B cell (primary cell): ENCODE measurements around the gene ZNF91. TPM values are rescaled to one million over a fixed set of nuclear protein-coding genes. Genes with fewer than 3 reads are reported as not detected.

ENCODE experiments used
- ATAC-seq: fragments of 200-7000 bp; cut with Tn5 transposase; one replicate; pipeline ENCODE4 v1.10.0; 2021; ENCODE audit warnings: low read depth, mild to moderate bottlenecking, moderate number of reproducible peaks, moderate library complexity
- CTCF ChIA-PET: fragments of 350-600 bp; sonication (Branson Sonifier 250); formaldehyde crosslinking; loops from one replicate; lab custom pipeline; 2021; ENCODE audit warnings: antibody characterized with exemption, inconsistent platforms; lab: Charles Lee
- POLR2A ChIA-PET: fragments of 350-600 bp; sonication (Branson Sonifier 250); formaldehyde crosslinking; loops from one replicate; lab custom pipeline; 2021; ENCODE audit warnings: antibody characterized with exemption; lab: Charles Lee
- DNase-seq: peaks from one replicate; pipeline ENCODE4 v3.0.0; 2013
- H2AFZ ChIP-seq: 2 replicates; pipeline ENCODE4 v1.6.1; 2012; ENCODE audit warnings: mild to moderate bottlenecking, low read depth, low read length; ENCODE audit not compliant: insufficient read depth, poor library complexity, severe bottlenecking
- H3K27ac ChIP-seq, 2 donors: 1 replicate in 1 of 2; 2 replicates in 1 of 2; pipeline ENCODE4 v1.5.1; 2012 to 2013; ENCODE audit warnings: low read length in 2 of 2, mild to moderate bottlenecking in 2 of 2, moderate library complexity in 1 of 2
- H3K27me3 ChIP-seq, 4 experiments: fragments of 200-600 bp in 1 of 4; sonication (generic) in 1 of 4; replicated peaks in 1 of 4; 1 replicate in 2 of 4; 2 replicates in 2 of 4; pipeline versions ENCODE4 v1.6.1 to v1.7.0; 2013 to 2016; ENCODE audit warnings: low read length in 3 of 4, mild to moderate bottlenecking in 2 of 4, mixed read lengths in 1 of 4, moderate library complexity in 1 of 4; ENCODE audit not compliant: insufficient read depth in 4 of 4, control insufficient read depth in 3 of 4; ENCODE audit errors: control extremely low read depth in 1 of 4
- H3K36me3 ChIP-seq, 2 experiments: replicated peaks in 1 of 2; 1 replicate in 1 of 2; 2 replicates in 1 of 2; pipeline versions ENCODE4 v1.6.1 to v1.7.1; 2013; ENCODE audit warnings: low read length in 1 of 2; ENCODE audit not compliant: insufficient read depth in 2 of 2, control insufficient read depth in 1 of 2; ENCODE audit errors: control extremely low read depth in 1 of 2, extremely low read depth in 1 of 2
- H3K4me1 ChIP-seq, 2 donors: fragments of 200-600 bp in 1 of 2; sonication (generic) in 1 of 2; 1 replicate in 1 of 2; 2 replicates in 1 of 2; pipeline versions ENCODE4 v1.5.1 to v1.6.1; 2013 to 2017; ENCODE audit warnings: low read length in 2 of 2; ENCODE audit not compliant: control insufficient read depth in 2 of 2, insufficient read depth in 2 of 2
- H3K4me2 ChIP-seq: replicated peaks from 2 replicates; pipeline ENCODE3; 2012; ENCODE audit warnings: mild to moderate bottlenecking, low read depth, low read length; ENCODE audit not compliant: poor library complexity, severe bottlenecking
- H3K4me3 ChIP-seq, 5 experiments: fragments of 200-600 bp in 1 of 5; sonication (generic) in 1 of 5; 1 replicate in 3 of 5; 2 replicates in 2 of 5; pipeline versions ENCODE4 v1.5.1 to v1.7.0; 2011 to 2016; ENCODE audit warnings: low read length in 4 of 5, mild to moderate bottlenecking in 4 of 5, low read depth in 2 of 5, control low read depth in 1 of 5, moderate library complexity in 1 of 5; ENCODE audit not compliant: insufficient read depth in 1 of 5; ENCODE audit errors: control extremely low read depth in 1 of 5, extremely low read depth in 1 of 5
- H3K79me2 ChIP-seq: fragments of 200-600 bp; sonication (generic); one replicate; pipeline ENCODE4 v1.6.0; 2016; ENCODE audit warnings: low read length; ENCODE audit not compliant: control insufficient read depth, insufficient read depth
- H3K9ac ChIP-seq: fragments of 200-600 bp; sonication (generic); 2 replicates; pipeline ENCODE4 v1.6.1; 2017; ENCODE audit warnings: mild to moderate bottlenecking, low read length, moderate library complexity
- H3K9me3 ChIP-seq, 3 donors: one replicate each; pipeline versions ENCODE4 v1.6.1 to v1.7.1; 2013; ENCODE audit warnings: low read length in 2 of 3; ENCODE audit not compliant: control insufficient read depth in 2 of 3, insufficient read depth in 1 of 3; ENCODE audit errors: control extremely low read depth in 1 of 3
- H4K20me1 ChIP-seq: 2 replicates; pipeline ENCODE4 v1.6.0; 2012; ENCODE audit warnings: mild to moderate bottlenecking, low read length; ENCODE audit not compliant: insufficient read depth, control insufficient read depth, poor library complexity, severe bottlenecking
- H3K27ac Mint-ChIP-seq: one replicate; pipeline ENCODE4 v1.8.0; 2021; ENCODE audit warnings: mixed read lengths
- H3K27me3 Mint-ChIP-seq: one replicate; pipeline ENCODE4 v1.8.0; 2021; ENCODE audit warnings: mixed read lengths
- H3K4me1 Mint-ChIP-seq: one replicate; pipeline ENCODE4 v1.8.0; 2021; ENCODE audit warnings: mixed read lengths
- H3K4me3 Mint-ChIP-seq: one replicate; pipeline ENCODE4 v1.8.0; 2021; ENCODE audit warnings: mixed read lengths
- H3K9me3 Mint-ChIP-seq: one replicate; pipeline ENCODE4 v1.8.0; 2022; ENCODE audit warnings: mixed read lengths; ENCODE audit not compliant: insufficient read depth
- CTCF ChIP-seq: fragments of 200-600 bp; IDR thresholded peaks from one replicate; pipeline ENCODE4 v1.8.0; 2022; ENCODE audit warnings: antibody characterized with exemption, mild to moderate bottlenecking
- EZH2 ChIP-seq: IDR thresholded peaks from 2 replicates; pipeline ENCODE4 v1.6.1; 2012; ENCODE audit warnings: borderline replicate concordance, low read depth, mild to moderate bottlenecking, moderate library complexity, low read length; ENCODE audit not compliant: insufficient read depth, poor library complexity, severe bottlenecking
- WGBS: methylation state at CpG from one replicate; pipeline ENCODE4 v1.1.5; 2013; ENCODE audit warnings: missing lambda C conversion rate; ENCODE audit not compliant: insufficient coverage; 5-methylcytosine and 5-hydroxymethylcytosine counted together
- intact Hi-C: fragments of 100-400 bp; cut with micrococcal nuclease; formaldehyde crosslinking; loops from one replicate; pipeline ENCODE4 v1.10.0; 2022
- polyA plus RNA-seq: library from polyadenylated mRNA; depleted of rRNA; stranded (reverse); fragments of >200 nt; gene quantifications from 2 replicates; pipeline ENCODE4 v1.2.3, GENCODE V29; 2012
- total RNA-seq, 2 donors: library from RNA; stranded (reverse); fragments of 120-200 nt in 1 of 2; gene quantifications; 1 replicate in 1 of 2; 2 replicates in 1 of 2; pipeline versions ENCODE4 v1.2.3 to v1.2.4, GENCODE V29; 2013 to 2022

The ZNF91 gene
- total and polyA plus RNA-seq, 2 donors (not counting 1 experiment from before 2014, with no cell fraction given), result 17.9 to 79.6 TPM

- no peaks in the 10 kb centered on the region for H4K20me1 ChIP-seq
- ATAC-seq (no peak), DNase-seq (no peak)
- TF ChIP-seq CTCF, result no peak
- TF ChIP-seq EZH2, result no peak
- no peak overlapping the region for H3K27ac ChIP-seq
- intact Hi-C loops, result no loop called here
- no peaks in the 10 kb centered on the region for H3K27me3 Mint-ChIP-seq
- 100% methylated on average over 2 of the region's 2 CpGs for WGBS
- no peak overlapping the region for H2AFZ ChIP-seq
- no peaks in the 10 kb centered on the region for H3K27me3 ChIP-seq
- H3K4me2 ChIP-seq, result no peak overlapping the region
- no peak overlapping the region for H3K4me3 Mint-ChIP-seq
- ChIA-PET POLR2A (no interaction called here), CTCF (no interaction called here)
- H3K36me3 ChIP-seq, result no peaks in the 10 kb centered on the region
- H3K4me3 ChIP-seq, result no peak overlapping the region
- no peak overlapping the region for H3K27ac Mint-ChIP-seq
- H3K9me3 Mint-ChIP-seq, result no peaks in the 10 kb centered on the region
- no peaks in the 10 kb centered on the region for H3K4me1 ChIP-seq
- H3K4me1 Mint-ChIP-seq, result no peaks in the 10 kb centered on the region
- no peaks in the 10 kb centered on the region for H3K79me2 ChIP-seq
- H3K9ac ChIP-seq, result no peak overlapping the region
- peaks cover 0 to 6% (median 1%) of the 10 kb centered on the region in 3 donors for H3K9me3 ChIP-seq
These were observed 7.1 kb upstream of the ZNF91 start for GRCh38 chr19:23402388-23402787.

- WGBS, result 100% methylated on average over 2 of the region's 4 CpGs
- ATAC-seq, result no peak
- H3K27me3 Mint-ChIP-seq, result no peaks in the 10 kb centered on the region
These were observed 5.9 kb upstream of the ZNF91 start for GRCh38 chr19:23401086-23401610.

More at GRCh38 chr19:23401086-23401610, 5.9 kb upstream of the ZNF91 start:
- Histone ChIP-seq H3K27me3 (no peaks in the 10 kb centered on the region), H2AFZ (no peak overlapping the region), H3K27ac (no peak overlapping the region), H3K36me3 (no peaks in the 10 kb centered on the region), H3K4me2 (no peak overlapping the region), H3K9ac (no peak overlapping the region), H3K4me3 (no peak overlapping the region), H3K9me3 (peaks cover 0 to 3% (median 1%) of the 10 kb centered on the region in 3 donors), H3K79me2 (peaks cover 7% of the 10 kb centered on the region), H4K20me1 (no peaks in the 10 kb centered on the region), H3K4me1 (no peaks in the 10 kb centered on the region)
- intact Hi-C loops, result no loop called here
- no peak for DNase-seq
- ChIA-PET CTCF (no interaction called here), POLR2A (no interaction called here)
- TF ChIP-seq EZH2 (no peak), CTCF (no peak)
- H3K27ac Mint-ChIP-seq, result no peak overlapping the region
- no peaks in the 10 kb centered on the region for H3K9me3 Mint-ChIP-seq
- peaks cover 2% of the 10 kb centered on the region for H3K4me1 Mint-ChIP-seq
- H3K4me3 Mint-ChIP-seq, result no peak overlapping the region
